ENCODE data around the gene MAGEE1. TPM values are rescaled to one million over a fixed set of nuclear protein-coding genes. Genes with fewer than 3 reads are reported as not detected.
A peak's percentile ranks its signal among the peaks of the same experiment; 100 is the strongest.

MAGEE1 gene, protein sequence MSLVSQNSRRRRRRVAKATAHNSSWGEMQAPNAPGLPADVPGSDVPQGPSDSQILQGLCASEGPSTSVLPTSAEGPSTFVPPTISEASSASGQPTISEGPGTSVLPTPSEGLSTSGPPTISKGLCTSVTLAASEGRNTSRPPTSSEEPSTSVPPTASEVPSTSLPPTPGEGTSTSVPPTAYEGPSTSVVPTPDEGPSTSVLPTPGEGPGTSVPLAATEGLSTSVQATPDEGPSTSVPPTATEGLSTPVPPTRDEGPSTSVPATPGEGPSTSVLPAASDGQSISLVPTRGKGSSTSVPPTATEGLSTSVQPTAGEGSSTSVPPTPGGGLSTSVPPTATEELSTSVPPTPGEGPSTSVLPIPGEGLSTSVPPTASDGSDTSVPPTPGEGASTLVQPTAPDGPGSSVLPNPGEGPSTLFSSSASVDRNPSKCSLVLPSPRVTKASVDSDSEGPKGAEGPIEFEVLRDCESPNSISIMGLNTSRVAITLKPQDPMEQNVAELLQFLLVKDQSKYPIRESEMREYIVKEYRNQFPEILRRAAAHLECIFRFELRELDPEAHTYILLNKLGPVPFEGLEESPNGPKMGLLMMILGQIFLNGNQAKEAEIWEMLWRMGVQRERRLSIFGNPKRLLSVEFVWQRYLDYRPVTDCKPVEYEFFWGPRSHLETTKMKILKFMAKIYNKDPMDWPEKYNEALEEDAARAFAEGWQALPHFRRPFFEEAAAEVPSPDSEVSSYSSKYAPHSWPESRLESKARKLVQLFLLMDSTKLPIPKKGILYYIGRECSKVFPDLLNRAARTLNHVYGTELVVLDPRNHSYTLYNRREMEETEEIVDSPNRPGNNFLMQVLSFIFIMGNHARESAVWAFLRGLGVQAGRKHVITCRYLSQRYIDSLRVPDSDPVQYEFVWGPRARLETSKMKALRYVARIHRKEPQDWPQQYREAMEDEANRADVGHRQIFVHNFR
- total RNA-seq, result 1 to 10 TPM; 4.7 to 6.1 TPM
- polyA plus RNA-seq, result 1 to 10 TPM in 1 of 2 donors, under 1 TPM in 1; 0.25 to 4.6 TPM
- long read RNA-seq, donor 1, result 0 reads
- long read RNA-seq, donor 2, result 0 reads

- peak within 1 kb of the TSS; percentile 53 to 94 for H3K4me3 ChIP-seq (ENCODE audit: low read length in 2 of 2)
- H3K27me3 ChIP-seq (ENCODE audit: control insufficient read depth in 1 of 2, insufficient read depth in 2 of 2, low read length in 1 of 2), result peaks cover 0 to 2% of the 10 kb centered on the region in 2 donors
- H3K9me3 ChIP-seq (ENCODE audit: control insufficient read depth, low read length), result no peaks in the 10 kb centered on the region
- peak within 1 kb of the TSS in 1 of 2 donors; percentile 45 for H3K27ac ChIP-seq (ENCODE audit: low read depth in 1 of 2, low read length in 2 of 2)
- intact Hi-C loops (cut with DNase I), result no loop called here
- ATAC-seq (ENCODE audit: low FRiP score) (peak; percentile 92), DNase-seq (peak; percentile 79 to 93)
- no peaks in the 10 kb centered on the region for H3K4me1 ChIP-seq (ENCODE audit: control insufficient read depth in 1 of 2, insufficient read depth in 2 of 2, low read length in 2 of 2)
- H3K36me3 ChIP-seq (ENCODE audit: control insufficient read depth in 1 of 2, insufficient read depth in 2 of 2, low read length in 1 of 2), result no peaks in the 10 kb centered on the region
- WGBS, 2 donors, result 0 to 28% methylated on average over 39 to 42 of the region's 42 CpGs
Measured at GRCh38 chrX:76427560-76428242, at the start of gene MAGEE1. MAGEE1 (plus strand) TSS chrX:76427710; CDS start chrX:76427931, 221 bp downstream.

- ATAC-seq (ENCODE audit: low FRiP score) (no peak), DNase-seq (no peak)
- Histone ChIP-seq H3K9me3 (ENCODE audit: control insufficient read depth, low read length) (peaks cover 2% of the 10 kb centered on the region), H3K4me3 (ENCODE audit: low read length in 2 of 2) (no peak overlapping the region), H3K36me3 (ENCODE audit: control insufficient read depth in 1 of 2, insufficient read depth in 2 of 2, low read length in 1 of 2) (no peaks in the 10 kb centered on the region), H3K27ac (ENCODE audit: low read depth in 1 of 2, low read length in 2 of 2) (no peak overlapping the region), H3K27me3 (ENCODE audit: control insufficient read depth in 1 of 2, insufficient read depth in 2 of 2, low read length in 1 of 2) (no peaks in the 10 kb centered on the region), H3K4me1 (ENCODE audit: control insufficient read depth in 1 of 2, insufficient read depth in 2 of 2, low read length in 2 of 2) (no peaks in the 10 kb centered on the region)
- intact Hi-C loops (cut with DNase I), result no loop called here
Measured at GRCh38 chrX:76398970-76399369, 28.5 kb upstream of the MAGEE1 start.

GRCh38 chrX:76407795-76408194, 19.7 kb upstream of the MAGEE1 start:
- intact Hi-C loops (cut with DNase I), result no loop called here
- no peak for DNase-seq
- no peak overlapping the region for H3K4me3 ChIP-seq (ENCODE audit: low read length in 2 of 2)
- no peaks in the 10 kb centered on the region for H3K4me1 ChIP-seq (ENCODE audit: control insufficient read depth in 1 of 2, insufficient read depth in 2 of 2, low read length in 2 of 2)
- 51 to 58% methylated on average over 2 of the region's 2 CpGs for WGBS, 2 donors
- no peak for ATAC-seq (ENCODE audit: low FRiP score)
- no peaks in the 10 kb centered on the region for H3K9me3 ChIP-seq (ENCODE audit: control insufficient read depth, low read length)
- no peak overlapping the region for H3K27ac ChIP-seq (ENCODE audit: low read depth in 1 of 2, low read length in 2 of 2)
- H3K36me3 ChIP-seq (ENCODE audit: control insufficient read depth in 1 of 2, insufficient read depth in 2 of 2, low read length in 1 of 2), result no peaks in the 10 kb centered on the region
- H3K27me3 ChIP-seq (ENCODE audit: control insufficient read depth in 1 of 2, insufficient read depth in 2 of 2, low read length in 1 of 2), result no peaks in the 10 kb centered on the region

DNA sequence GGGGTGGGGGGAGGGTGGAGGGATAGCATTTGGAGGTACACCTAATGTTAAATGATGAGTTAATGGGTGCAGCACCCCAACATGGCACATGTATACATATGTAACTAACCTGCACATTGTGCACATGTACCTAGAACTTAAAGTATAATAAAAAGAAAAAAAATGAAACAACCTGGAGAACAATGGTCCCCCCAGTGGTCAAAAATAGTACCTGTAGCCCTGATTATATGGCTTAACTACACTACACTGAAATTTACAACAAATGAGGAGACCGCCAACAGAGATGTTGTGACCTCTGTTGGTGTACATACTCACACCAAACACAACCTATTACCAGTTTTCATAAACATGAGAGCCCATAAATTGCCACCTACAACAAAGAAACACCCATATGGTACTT, 7.3 kb upstream of the MAGEE1 start:
- Histone ChIP-seq H3K9me3 (ENCODE audit: control insufficient read depth, low read length) (no peaks in the 10 kb centered on the region), H3K4me1 (ENCODE audit: control insufficient read depth in 1 of 2, insufficient read depth in 2 of 2, low read length in 2 of 2) (no peaks in the 10 kb centered on the region), H3K4me3 (ENCODE audit: low read length in 2 of 2) (no peak overlapping the region), H3K27me3 (ENCODE audit: control insufficient read depth in 1 of 2, insufficient read depth in 2 of 2, low read length in 1 of 2) (no peaks in the 10 kb centered on the region), H3K36me3 (ENCODE audit: control insufficient read depth in 1 of 2, insufficient read depth in 2 of 2, low read length in 1 of 2) (no peaks in the 10 kb centered on the region), H3K27ac (ENCODE audit: low read depth in 1 of 2, low read length in 2 of 2) (no peak overlapping the region)
- ATAC-seq (ENCODE audit: low FRiP score), result no peak
- DNase-seq, result no peak
- intact Hi-C loops (cut with DNase I), result no loop called here
- 88 to 94% methylated on average over 1 of the region's 1 CpG for WGBS, 2 donors

DNA sequence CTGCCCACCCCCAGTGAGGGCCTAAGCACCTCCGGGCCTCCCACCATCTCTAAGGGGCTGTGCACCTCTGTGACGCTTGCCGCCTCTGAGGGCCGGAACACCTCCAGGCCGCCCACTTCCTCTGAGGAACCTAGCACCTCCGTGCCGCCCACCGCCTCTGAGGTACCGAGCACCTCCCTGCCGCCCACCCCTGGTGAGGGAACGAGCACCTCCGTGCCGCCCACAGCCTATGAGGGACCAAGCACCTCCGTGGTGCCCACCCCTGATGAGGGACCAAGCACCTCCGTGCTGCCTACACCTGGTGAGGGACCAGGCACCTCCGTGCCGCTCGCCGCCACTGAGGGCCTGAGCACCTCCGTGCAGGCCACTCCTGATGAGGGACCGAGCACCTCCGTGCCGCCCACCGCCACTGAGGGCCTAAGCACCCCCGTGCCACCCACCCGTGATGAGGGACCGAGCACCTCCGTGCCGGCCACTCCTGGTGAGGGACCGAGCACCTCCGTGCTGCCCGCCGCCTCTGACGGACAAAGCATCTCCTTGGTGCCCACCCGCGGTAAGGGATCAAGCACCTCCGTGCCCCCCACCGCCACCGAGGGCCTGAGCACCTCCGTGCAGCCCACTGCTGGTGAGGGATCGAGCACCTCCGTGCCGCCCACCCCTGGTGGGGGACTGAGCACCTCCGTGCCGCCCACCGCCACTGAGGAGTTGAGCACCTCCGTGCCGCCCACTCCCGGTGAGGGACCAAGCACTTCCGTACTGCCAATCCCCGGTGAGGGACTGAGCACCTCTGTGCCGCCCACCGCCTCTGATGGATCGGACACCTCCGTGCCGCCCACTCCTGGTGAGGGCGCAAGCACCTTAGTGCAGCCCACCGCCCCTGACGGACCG, 977 bp downstream of the MAGEE1 start:
- intact Hi-C loops (cut with DNase I), result no loop called here
- no peaks in the 10 kb centered on the region for H3K4me1 ChIP-seq (ENCODE audit: control insufficient read depth in 1 of 2, insufficient read depth in 2 of 2, low read length in 2 of 2)
- peak; percentile 41 to 74 for DNase-seq
- peak overlapping the region; percentile 53 to 94 for H3K4me3 ChIP-seq (ENCODE audit: low read length in 2 of 2)
- peak; percentile 47 for ATAC-seq (ENCODE audit: low FRiP score)
- no peaks in the 10 kb centered on the region for H3K36me3 ChIP-seq (ENCODE audit: control insufficient read depth in 1 of 2, insufficient read depth in 2 of 2, low read length in 1 of 2)
- WGBS, 2 donors, result 20 to 42% methylated on average over 60 of the region's 60 CpGs
- H3K27me3 ChIP-seq (ENCODE audit: control insufficient read depth in 1 of 2, insufficient read depth in 2 of 2, low read length in 1 of 2), result peaks cover 0 to 2% of the 10 kb centered on the region in 2 donors
- H3K27ac ChIP-seq (ENCODE audit: low read depth in 1 of 2, low read length in 2 of 2), result no peak overlapping the region
- no peaks in the 10 kb centered on the region for H3K9me3 ChIP-seq (ENCODE audit: control insufficient read depth, low read length)

GRCh38 chrX:76433219-76433618, 5.7 kb downstream of the MAGEE1 start:
- intact Hi-C loops (cut with DNase I), result no loop called here
- WGBS, 2 donors, result 61 to 89% methylated on average over 1 of the region's 1 CpG
- Histone ChIP-seq H3K4me1 (ENCODE audit: control insufficient read depth in 1 of 2, insufficient read depth in 2 of 2, low read length in 2 of 2) (no peaks in the 10 kb centered on the region), H3K27ac (ENCODE audit: low read depth in 1 of 2, low read length in 2 of 2) (no peak overlapping the region), H3K36me3 (ENCODE audit: control insufficient read depth in 1 of 2, insufficient read depth in 2 of 2, low read length in 1 of 2) (no peaks in the 10 kb centered on the region), H3K4me3 (ENCODE audit: low read length in 2 of 2) (no peak overlapping the region), H3K9me3 (ENCODE audit: control insufficient read depth, low read length) (no peaks in the 10 kb centered on the region), H3K27me3 (ENCODE audit: control insufficient read depth in 1 of 2, insufficient read depth in 2 of 2, low read length in 1 of 2) (peaks cover 0 to 2% of the 10 kb centered on the region in 2 donors)
- no peak for ATAC-seq (ENCODE audit: low FRiP score)
- no peak for DNase-seq

DNA sequence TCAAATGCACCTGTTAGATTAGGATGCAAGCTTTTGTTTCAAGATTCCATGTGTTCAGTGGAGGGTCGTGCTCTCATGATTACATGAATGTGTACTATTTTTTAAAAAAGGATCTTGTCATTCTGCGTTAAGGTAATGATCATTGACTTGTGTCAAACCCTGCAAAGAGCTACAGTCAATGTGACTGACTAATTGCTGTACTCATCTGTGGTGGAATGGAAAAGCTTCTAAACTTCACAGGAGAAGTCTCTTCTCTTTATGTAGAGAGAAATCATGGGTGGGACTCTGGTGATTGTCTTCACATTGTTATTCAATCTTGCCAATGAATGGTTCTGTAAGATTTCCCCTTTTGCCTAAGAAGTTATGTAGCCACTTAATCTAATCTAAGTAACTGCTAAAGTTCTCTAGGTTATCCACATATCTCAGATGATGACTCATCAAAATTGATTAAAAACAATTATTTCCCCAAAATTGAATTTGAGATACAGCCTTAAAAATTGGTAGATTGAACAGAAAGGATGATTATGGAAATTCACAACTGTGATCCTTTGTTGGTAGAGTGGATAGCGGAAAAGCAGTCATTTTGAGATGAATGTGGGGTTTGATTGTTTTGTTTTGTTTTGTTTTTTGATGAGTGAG, 6.7 kb downstream of the MAGEE1 start:
- 63 to 93% methylated on average over 3 of the region's 3 CpGs for whole genome bisulfite sequencing, 2 donors
- no peak overlapping the region for H3K27ac ChIP-seq (ENCODE audit: low read depth in 1 of 2, low read length in 2 of 2)
- H3K4me3 ChIP-seq (ENCODE audit: low read length in 2 of 2), result no peak overlapping the region
- no peaks in the 10 kb centered on the region for H3K4me1 ChIP-seq (ENCODE audit: control insufficient read depth in 1 of 2, insufficient read depth in 2 of 2, low read length in 2 of 2)
- H3K27me3 ChIP-seq (ENCODE audit: control insufficient read depth in 1 of 2, insufficient read depth in 2 of 2, low read length in 1 of 2), result peaks cover 0 to 2% of the 10 kb centered on the region in 2 donors
- intact Hi-C loops (cut with DNase I), result no loop called here
- no peaks in the 10 kb centered on the region for H3K36me3 ChIP-seq (ENCODE audit: control insufficient read depth in 1 of 2, insufficient read depth in 2 of 2, low read length in 1 of 2)
- H3K9me3 ChIP-seq (ENCODE audit: control insufficient read depth, low read length), result no peaks in the 10 kb centered on the region
- DNase-seq (no peak), ATAC-seq (ENCODE audit: low FRiP score) (no peak)

All from aorta (tissue), 5 donors.